Ramos (cell line): ENCODE data around the gene CHCHD3.
"Not testable (repeated sequence)": the region's sequence is repeated elsewhere in the genome, so short reads cannot be mapped to it uniquely, and the experiment has no call there.

Source experiments
- in situ Hi-C: fragments of 300-500 bp; cut with MboI; formaldehyde crosslinking; loops from one replicate; pipeline ENCODE4 v1.14.3; 2022; ENCODE audit warnings: low sequenced_read_pairs; ENCODE audit not compliant: unreplicated experiment

CHCHD3 gene

GRCh38 chr7:132967470-132967848 is 114.4 kb downstream of the CHCHD3 start:
- in situ Hi-C loops: not testable (repeated sequence)

- in situ Hi-C loops: no loop called here
Measured at GRCh38 chr7:132966754-132967469, 115.0 kb downstream of the CHCHD3 start.

DNA sequence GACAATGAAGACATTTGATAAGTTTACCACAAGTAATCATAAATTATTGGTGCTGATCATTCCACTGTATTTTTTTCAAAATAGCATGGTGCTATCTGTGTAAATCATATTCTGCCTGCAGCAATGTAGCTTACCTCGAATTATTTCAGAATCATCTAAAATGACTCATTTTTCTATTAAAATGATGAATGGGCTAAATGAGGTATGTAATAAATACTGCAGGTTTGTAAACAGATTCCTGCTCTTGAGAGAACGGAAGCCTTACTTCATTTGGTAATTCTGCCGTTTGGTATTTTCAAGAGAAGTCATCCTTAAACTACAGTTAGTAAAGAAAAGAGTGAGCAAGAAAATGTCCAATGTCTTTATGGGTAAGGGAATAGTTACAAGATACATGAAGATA is 115.9 kb downstream of the CHCHD3 start:
- in situ Hi-C loops: no loop called here

- in situ Hi-C loops: no loop called here
Measured at GRCh38 chr7:132964876-132965275, 117.0 kb downstream of the CHCHD3 start.

- in situ Hi-C loops: no loop called here
Measured at GRCh38 chr7:132959891-132960290, 122.0 kb downstream of the CHCHD3 start.

DNA sequence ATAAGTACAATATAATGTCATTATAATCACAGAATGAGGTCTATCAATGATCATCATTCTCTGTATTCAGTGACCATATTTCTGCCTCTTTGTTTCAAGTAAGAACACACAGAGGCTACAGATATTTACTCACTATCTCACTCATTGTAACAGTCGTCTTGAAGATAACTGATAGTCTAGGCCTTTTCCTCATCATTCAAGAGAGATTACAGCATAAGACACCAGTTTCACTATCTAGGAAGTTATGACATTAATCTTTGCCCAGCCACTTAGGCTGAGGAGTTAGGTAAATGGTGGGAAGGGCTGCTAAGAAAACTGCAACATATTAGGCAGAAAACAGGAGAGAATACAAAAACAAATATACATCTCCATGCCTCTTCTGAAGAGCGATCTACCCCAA is 125.3 kb downstream of the CHCHD3 start:
- in situ Hi-C loops: no loop called here

DNA sequence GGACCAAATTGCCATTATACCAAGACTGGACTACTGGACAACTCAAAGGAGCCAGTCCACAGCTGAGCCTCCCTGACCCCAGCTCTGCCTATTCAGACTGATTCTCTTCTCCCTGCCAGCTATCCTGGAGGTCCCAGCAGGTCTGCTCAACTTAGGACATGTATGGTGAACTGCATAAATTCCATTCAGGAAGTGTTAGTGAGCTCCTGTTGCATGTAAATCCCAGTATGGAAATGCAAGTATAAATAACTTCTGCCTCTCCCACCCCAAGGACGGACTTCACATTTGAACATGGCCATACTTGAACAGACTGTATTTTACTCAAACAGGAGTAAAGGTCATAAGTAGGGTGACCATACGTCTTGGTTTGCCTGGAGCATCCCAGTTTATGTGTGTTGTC is 128.4 kb downstream of the CHCHD3 start:
- in situ Hi-C loops: no loop called here

DNA sequence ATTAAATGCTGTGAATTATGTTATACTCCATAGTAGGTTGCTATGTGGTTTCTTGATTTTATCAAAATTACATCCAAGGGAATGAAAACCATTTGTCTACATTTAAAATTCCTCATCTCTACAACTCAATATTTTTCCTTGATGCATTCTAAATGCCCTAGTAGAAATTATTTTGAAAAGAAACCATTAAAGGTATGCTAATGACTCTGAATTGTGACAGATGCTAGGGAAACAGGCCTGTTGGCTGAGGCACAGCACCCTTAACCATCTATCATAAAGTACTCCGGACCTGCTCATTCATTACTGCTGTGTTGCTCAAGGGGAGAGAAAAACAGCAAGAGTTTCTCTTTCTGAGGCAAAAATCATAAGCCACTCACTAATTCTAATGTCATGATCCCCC is 131.2 kb downstream of the CHCHD3 start:
- in situ Hi-C loops: no loop called here

DNA sequence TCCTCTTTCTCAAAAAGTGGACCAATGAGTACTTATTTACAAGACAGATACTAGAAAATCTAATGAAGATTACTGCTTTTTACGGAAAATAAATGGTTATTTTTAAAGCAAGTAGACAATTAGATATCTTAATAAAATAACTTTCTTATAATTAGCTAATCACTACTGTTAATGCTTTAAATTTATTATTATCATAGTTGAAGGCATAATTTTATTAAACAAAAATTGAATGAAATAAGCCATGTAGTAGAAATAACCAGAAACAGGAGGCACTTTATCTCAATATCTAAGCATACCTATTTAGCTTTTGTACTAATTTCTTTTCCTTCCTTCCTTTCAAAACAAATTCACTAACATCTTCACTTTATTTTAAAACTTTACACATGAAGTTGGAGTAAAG is 134.9 kb downstream of the CHCHD3 start:
- in situ Hi-C loops: no loop called here

GRCh38 chr7:132944774-132945173 is 137.1 kb downstream of the CHCHD3 start:
- in situ Hi-C loops: no loop called here

DNA sequence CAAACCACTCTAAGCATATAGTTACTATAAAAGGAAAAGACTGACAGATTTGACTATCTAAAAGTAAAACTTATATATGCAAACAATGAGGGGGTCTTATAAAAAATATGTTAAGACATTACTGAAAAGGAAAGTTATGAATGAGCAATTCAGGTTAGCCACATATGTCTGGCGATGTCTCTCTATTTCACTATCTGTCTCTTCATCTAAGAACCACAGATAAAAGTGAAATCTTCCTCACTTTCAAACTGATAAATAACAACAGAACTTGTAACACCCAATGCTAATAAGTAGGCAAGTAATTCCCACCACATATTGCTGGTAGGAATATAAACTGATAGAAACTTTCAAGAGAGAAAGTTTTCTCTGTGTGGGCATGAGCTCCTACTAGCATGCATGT is 138.2 kb downstream of the CHCHD3 start:
- in situ Hi-C loops: no loop called here

- in situ Hi-C loops: no loop called here
Measured at GRCh38 chr7:132942701-132943100, 139.2 kb downstream of the CHCHD3 start.

DNA sequence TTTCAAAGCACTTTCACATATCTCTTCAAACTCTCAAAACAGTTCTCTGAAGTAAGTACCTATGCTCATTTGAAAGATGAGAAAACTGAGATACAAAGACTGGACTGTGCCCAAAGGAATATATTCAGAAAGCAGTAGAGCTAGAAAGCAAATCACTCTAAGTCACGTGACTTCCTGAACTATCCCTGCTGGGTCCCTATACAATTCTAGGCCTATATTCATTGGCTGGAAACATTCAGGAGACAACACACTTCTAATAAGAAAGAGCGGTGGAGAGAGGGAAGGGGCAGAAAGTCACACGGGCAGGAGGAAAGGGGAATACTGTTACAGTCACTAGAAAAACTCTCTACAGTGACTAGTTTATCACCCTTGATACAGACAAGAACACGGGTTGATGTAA is 140.0 kb downstream of the CHCHD3 start:
- in situ Hi-C loops: no loop called here

DNA sequence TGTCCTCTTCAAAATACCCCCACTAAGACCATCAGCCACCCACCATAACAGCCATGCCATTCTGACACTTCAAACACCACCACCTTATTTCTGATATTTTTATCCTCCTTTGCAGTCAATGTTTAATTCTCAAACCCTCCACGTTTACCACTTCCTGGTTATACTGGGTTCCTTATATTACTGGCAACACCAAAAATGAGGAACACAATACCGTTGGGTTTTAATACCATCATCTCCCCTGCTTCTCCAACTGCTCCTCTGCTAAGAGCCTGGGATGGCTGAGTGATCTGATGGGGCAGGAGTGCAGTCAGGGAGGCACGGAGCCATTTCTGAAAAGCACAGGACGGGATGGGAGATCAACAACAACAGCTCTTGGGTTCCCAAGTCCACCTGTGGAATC is 140.5 kb downstream of the CHCHD3 start:
- in situ Hi-C loops: no loop called here

GRCh38 chr7:132940084-132940483 is 141.8 kb downstream of the CHCHD3 start:
- in situ Hi-C loops: no loop called here

DNA sequence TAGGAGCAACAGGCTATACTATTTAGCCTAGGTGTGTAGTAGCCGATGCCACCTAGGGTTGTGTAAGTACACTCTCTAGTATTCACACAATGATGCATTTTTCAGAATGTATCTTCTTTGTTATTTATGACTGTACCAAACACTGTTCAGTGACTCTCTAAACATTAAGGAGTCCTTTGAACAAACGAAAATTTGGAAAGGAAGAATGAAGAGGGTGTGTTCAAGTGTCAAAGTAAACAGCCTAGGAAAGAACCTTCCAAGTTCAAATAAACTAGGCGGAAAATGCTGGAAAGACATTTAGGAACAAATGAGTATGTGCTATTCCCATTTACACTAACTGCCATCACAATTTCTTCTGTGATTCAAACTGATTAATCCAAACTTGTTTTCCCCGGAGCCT is 142.4 kb downstream of the CHCHD3 start:
- in situ Hi-C loops: no loop called here

- in situ Hi-C loops: no loop called here
Measured at GRCh38 chr7:132937286-132937685, 144.6 kb downstream of the CHCHD3 start.

DNA sequence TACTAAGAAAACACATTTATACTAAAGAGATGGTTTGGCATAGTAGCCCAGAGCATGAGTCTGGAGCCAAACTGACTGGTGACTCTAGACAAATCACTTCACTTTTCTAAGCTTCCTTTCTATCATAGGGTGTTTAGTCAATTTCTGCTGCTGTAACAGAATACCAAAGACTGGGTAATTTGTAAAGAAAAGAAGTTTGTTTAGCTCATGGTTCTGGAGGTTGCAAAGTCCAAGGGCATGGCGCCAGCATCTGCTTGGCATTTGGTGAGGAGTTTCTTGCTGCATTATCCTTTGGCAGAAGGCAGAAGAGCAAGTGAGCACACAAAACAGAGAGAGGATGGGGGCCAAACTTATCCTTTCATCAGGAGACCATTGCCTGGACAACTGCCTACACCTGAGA is 146.3 kb downstream of the CHCHD3 start:
- in situ Hi-C loops: no loop called here

- in situ Hi-C loops: no loop called here
Measured at GRCh38 chr7:132934017-132934416, 147.9 kb downstream of the CHCHD3 start.

- in situ Hi-C loops: no loop called here
Measured at GRCh38 chr7:132933072-132933458, 148.8 kb downstream of the CHCHD3 start.

- in situ Hi-C loops: no loop called here
Measured at GRCh38 chr7:132932296-132933071, 149.4 kb downstream of the CHCHD3 start.

DNA sequence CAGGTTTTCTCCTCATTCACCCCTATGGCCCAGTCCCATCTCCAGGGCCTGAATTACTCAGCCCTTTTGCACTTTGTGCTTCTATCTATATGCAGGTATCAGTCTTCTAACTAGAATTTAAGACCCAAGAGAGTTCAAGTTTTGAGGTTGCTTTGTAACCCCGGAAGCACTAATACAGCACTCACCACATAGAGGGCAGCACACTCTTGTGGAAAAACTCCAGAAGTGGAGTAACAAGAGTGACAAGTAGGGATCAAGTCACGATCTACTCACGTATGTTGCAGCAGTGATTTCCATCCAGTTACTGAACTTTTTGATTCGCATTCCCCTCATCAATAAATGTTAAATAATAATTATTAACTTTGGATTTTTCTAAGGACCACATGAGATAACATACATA is 151.0 kb downstream of the CHCHD3 start:
- in situ Hi-C loops: no loop called here
